Measurements from ENCODE around the gene MAPK13.
"Not testable (repeated sequence)": the region's sequence is repeated elsewhere in the genome, so short reads cannot be mapped to it uniquely, and the experiment has no call there.

Gene MAPK13

GRCh38 chr6:36123270-36124139 is 6.8 kb upstream of the MAPK13 start:
- peak; percentile 88 for TF ChIP-seq CTCF (conservative IDR thresholded peaks at IDR 0.05; ENCODE audit: control insufficient read depth, insufficient read depth, low read depth, low read length)
- no peak overlapping the region for H3K4me3 ChIP-seq (ENCODE audit: control insufficient read depth, low read depth, low read length)
- peak; percentile 80 for DNase-seq (ENCODE audit: low read depth)

- H3K4me3 ChIP-seq (ENCODE audit: control insufficient read depth, low read depth, low read length); DNase-seq (ENCODE audit: low read depth): not testable (repeated sequence)
Observed at GRCh38 chr6:36124346-36124745, 6.0 kb upstream of the MAPK13 start.

GRCh38 chr6:36124881-36125280 is 5.4 kb upstream of the MAPK13 start:
- H3K4me3 ChIP-seq (ENCODE audit: control insufficient read depth, low read depth, low read length) = no peak overlapping the region
- no peak for DNase-seq (ENCODE audit: low read depth)
- TF ChIP-seq CTCF (conservative IDR thresholded peaks at IDR 0.05; ENCODE audit: control insufficient read depth, insufficient read depth, low read depth, low read length) = no peak

- H3K4me3 ChIP-seq (ENCODE audit: control insufficient read depth, low read depth, low read length) = no peak overlapping the region
- no peak for DNase-seq (ENCODE audit: low read depth)
- TF ChIP-seq CTCF (conservative IDR thresholded peaks at IDR 0.05; ENCODE audit: control insufficient read depth, insufficient read depth, low read depth, low read length) = no peak
Observed at GRCh38 chr6:36125575-36125974, 4.7 kb upstream of the MAPK13 start.

- H3K4me3 ChIP-seq (ENCODE audit: control insufficient read depth, low read depth, low read length) = no peak overlapping the region
- DNase-seq (ENCODE audit: low read depth) = no peak
Observed at GRCh38 chr6:36126121-36126520, 4.2 kb upstream of the MAPK13 start.

GRCh38 chr6:36126553-36127458 is 3.5 kb upstream of the MAPK13 start:
- DNase-seq (ENCODE audit: low read depth) = peak; percentile 76
- no peak for TF ChIP-seq CTCF (conservative IDR thresholded peaks at IDR 0.05; ENCODE audit: control insufficient read depth, insufficient read depth, low read depth, low read length)
- no peak overlapping the region for H3K4me3 ChIP-seq (ENCODE audit: control insufficient read depth, low read depth, low read length)

More at GRCh38 chr6:36126121-36126520, 4.2 kb upstream of the MAPK13 start:
- TF ChIP-seq CTCF (conservative IDR thresholded peaks at IDR 0.05; ENCODE audit: control insufficient read depth, insufficient read depth, low read depth, low read length) = no peak
